ENCODE results near the gene INSC.

Gene INSC

GRCh38 chr11:15119826-15120225 is 5.1 kb downstream of the INSC start:
- Histone ChIP-seq H3K27me3 (replicated peaks) (no peaks in the 10 kb centered on the region), H3K36me3 (replicated peaks) (no peaks in the 10 kb centered on the region), H3K27ac (no peak overlapping the region), H3K4me3 (ENCODE audit: low read depth, low read length) (no peak overlapping the region)
- DNase-seq: no peak
- no peak for TF ChIP-seq CTCF (IDR thresholded peaks at IDR 0.05; ENCODE audit: low read depth, low read length, missing control alignments)
- in situ Hi-C loops (cut with HindIII; ENCODE audit: low pct_ligation_motif_present, low sequenced_read_pairs): no loop called here

GRCh38 chr11:15123849-15124248 is 9.1 kb downstream of the INSC start:
- Histone ChIP-seq H3K27me3 (replicated peaks) (no peaks in the 10 kb centered on the region), H3K36me3 (replicated peaks) (no peaks in the 10 kb centered on the region), H3K27ac (no peak overlapping the region), H3K4me3 (ENCODE audit: low read depth, low read length) (no peak overlapping the region)
- peak; percentile 88 for DNase-seq
- in situ Hi-C loops (cut with HindIII; ENCODE audit: low pct_ligation_motif_present, low sequenced_read_pairs): no loop called here
- TF ChIP-seq CTCF (IDR thresholded peaks at IDR 0.05; ENCODE audit: low read depth, low read length, missing control alignments): no peak

- no peak for TF ChIP-seq CTCF (IDR thresholded peaks at IDR 0.05; ENCODE audit: low read depth, low read length, missing control alignments)
- no peak overlapping the region for H3K4me3 ChIP-seq (ENCODE audit: low read depth, low read length)
- in situ Hi-C loops (cut with HindIII; ENCODE audit: low pct_ligation_motif_present, low sequenced_read_pairs): no loop called here
Measured at GRCh38 chr11:15124528-15124927, 9.8 kb downstream of the INSC start.

GRCh38 chr11:15127341-15127740 is 12.6 kb downstream of the INSC start:
- Histone ChIP-seq H3K4me3 (ENCODE audit: low read depth, low read length) (no peak overlapping the region), H3K27ac (no peak overlapping the region), H3K36me3 (replicated peaks) (no peaks in the 10 kb centered on the region), H3K27me3 (replicated peaks) (no peaks in the 10 kb centered on the region)
- in situ Hi-C loops (cut with HindIII; ENCODE audit: low pct_ligation_motif_present, low sequenced_read_pairs): no loop called here
- no peak for TF ChIP-seq CTCF (IDR thresholded peaks at IDR 0.05; ENCODE audit: low read depth, low read length, missing control alignments)
- DNase-seq: peak; percentile 64

More at GRCh38 chr11:15124528-15124927, 9.8 kb downstream of the INSC start:
- no peaks in the 10 kb centered on the region for H3K27me3 ChIP-seq (replicated peaks)
- H3K27ac ChIP-seq: no peak overlapping the region
- no peak for DNase-seq
- H3K36me3 ChIP-seq (replicated peaks): no peaks in the 10 kb centered on the region

GRCh38 chr11:15128621-15129020 is 13.9 kb downstream of the INSC start:
- Histone ChIP-seq H3K27ac (no peak overlapping the region), H3K4me3 (ENCODE audit: low read depth, low read length) (no peak overlapping the region), H3K36me3 (replicated peaks) (no peaks in the 10 kb centered on the region), H3K27me3 (replicated peaks) (no peaks in the 10 kb centered on the region)
- no peak for DNase-seq
- TF ChIP-seq CTCF (IDR thresholded peaks at IDR 0.05; ENCODE audit: low read depth, low read length, missing control alignments): no peak
- in situ Hi-C loops (cut with HindIII; ENCODE audit: low pct_ligation_motif_present, low sequenced_read_pairs): no loop called here

- no peaks in the 10 kb centered on the region for H3K36me3 ChIP-seq (replicated peaks)
- no peak overlapping the region for H3K27ac ChIP-seq
- no peak for TF ChIP-seq CTCF (IDR thresholded peaks at IDR 0.05; ENCODE audit: low read depth, low read length, missing control alignments)
- H3K4me3 ChIP-seq (ENCODE audit: low read depth, low read length): no peak overlapping the region
- in situ Hi-C loops (cut with HindIII; ENCODE audit: low pct_ligation_motif_present, low sequenced_read_pairs): no loop called here
- no peak for DNase-seq
- no peaks in the 10 kb centered on the region for H3K27me3 ChIP-seq (replicated peaks)
Measured at GRCh38 chr11:15136166-15136565, 21.4 kb downstream of the INSC start.
